Erythroblast (primary cell): Measurements from ENCODE around the gene TIAM1.
A peak's percentile ranks its signal among the peaks of the same experiment; 100 is the strongest.

Experiments used
- DNase-seq, 2 experiments: peaks; one replicate each; lab custom pipeline; 2025; lab: John Stamatoyannopoulos, UW
- GATA1 ChIP-seq: IDR thresholded peaks from 2 replicates; pipeline ENCODE4 v1.6.1; 2011; ENCODE audit warnings: low read depth, mild to moderate bottlenecking, control low read depth, low read length, moderate library complexity
- POLR2A ChIP-seq: IDR thresholded peaks from 2 replicates; pipeline ENCODE4 v1.6.1; 2011; ENCODE audit warnings: mild to moderate bottlenecking, low read length

TIAM1 gene

DNA sequence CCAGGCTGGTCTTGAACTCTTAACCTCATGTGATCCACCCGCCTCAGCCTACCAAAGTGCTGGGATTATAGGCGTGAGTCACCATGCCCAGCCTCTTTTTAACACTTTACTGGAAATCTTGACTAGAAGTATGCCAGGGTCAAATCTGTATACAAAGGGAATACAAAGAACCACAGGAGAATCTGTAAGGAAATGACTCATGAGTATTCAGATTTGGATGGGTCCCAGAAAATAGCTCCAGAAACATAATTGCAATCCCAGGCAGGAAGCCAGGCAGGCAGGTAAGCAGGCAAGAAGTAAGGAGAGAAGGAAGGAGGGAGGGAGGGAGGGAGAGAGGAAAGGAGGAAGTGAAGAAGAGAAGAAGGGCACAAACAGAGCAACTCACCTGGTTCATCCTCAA lies 22.8 kb upstream of the TIAM1 start:
- no peak for DNase-seq
- TF ChIP-seq GATA1 = no peak

DNA sequence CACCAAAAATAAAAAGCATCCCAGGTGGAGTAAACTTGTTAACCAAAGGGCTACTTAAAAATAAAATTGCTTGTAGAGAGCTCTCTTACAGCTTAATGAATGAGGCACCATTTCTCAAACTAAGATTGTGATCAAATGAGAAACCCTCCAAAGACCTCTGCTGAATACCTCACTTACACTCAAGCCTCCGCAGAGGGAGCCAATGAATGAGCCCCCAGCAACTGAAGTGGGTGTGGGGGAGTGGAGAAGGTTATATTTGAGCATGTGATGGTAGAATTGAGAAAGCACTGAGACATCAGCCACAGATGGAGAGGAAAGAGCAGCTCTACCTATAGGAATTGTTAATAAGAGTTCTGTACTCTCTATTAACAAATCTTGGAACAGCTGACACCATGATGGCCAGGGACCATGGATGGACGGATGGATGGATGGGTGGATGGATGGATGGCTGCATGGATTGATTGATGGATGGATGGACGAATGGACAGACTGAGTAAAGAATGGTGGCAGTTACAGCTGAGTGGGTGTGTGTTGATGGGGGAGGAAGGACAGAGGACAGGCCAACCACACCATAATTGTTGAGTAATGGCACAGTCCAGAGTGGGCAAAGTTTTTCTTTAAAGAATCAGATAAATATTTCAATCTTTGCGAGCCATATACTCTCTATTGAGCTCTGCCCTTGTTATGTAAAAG lies 20.3 kb upstream of the TIAM1 start:
- no peak for TF ChIP-seq GATA1
- no peak for TF ChIP-seq POLR2A
- DNase-seq = no peak

DNA sequence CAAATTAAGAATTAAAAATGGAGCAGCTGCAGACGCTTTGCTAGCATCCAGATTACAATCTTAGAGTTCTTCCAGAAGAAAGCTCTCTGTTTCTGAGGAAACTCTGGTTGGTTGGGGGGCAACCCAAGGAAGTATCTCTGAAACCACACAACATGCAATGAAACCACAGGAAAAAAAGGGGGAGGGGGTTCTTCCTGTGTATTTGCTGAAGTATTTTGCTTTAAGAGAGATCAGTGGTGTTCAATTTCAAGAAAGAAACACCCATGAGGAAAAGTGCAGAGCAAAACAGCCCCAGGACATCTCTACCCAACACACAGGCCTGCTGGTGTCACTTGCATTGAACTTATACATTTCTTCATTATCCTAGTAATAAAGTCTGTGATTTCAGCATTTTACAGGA lies 19.7 kb upstream of the TIAM1 start:
- TF ChIP-seq POLR2A (no peak), GATA1 (no peak)
- no peak for DNase-seq

DNA sequence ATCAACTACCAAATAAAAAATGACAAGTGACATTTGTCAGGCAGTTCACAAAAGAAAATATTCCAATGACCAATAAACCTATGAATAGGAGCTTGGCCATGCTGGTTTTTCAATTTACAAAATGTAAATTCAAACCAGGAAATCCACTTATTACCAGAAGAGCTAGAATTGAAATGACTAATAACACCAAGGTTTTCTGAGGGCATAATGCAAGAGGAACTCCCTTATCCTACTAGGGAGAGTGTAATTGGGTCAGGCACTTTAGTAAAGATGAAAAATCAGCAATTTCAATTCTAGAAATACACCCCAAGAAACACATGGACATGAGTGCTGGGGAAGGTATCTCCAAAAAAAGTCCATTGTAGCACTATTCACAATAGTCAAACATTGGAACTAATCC lies 16.7 kb upstream of the TIAM1 start:
- TF ChIP-seq POLR2A (no peak), GATA1 (no peak)
- no peak for DNase-seq

DNA sequence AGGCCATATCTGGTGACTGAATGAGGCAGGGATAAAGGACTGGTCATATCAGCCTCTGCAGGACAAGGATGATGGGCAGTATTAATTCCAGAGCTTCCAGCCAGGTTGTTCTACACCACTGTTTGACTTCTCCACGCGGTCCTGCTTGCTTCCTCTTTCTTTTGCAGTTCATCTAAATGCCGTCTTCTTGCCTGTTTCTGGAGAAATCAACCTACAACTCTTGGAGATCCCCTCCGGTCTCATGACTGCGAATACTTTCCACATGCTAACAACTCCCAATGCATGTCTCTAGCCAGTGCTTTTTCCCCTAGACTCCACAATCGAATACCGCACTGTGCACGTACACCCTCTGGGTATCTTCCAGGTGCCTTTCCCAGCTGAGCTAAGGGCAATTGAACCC lies 14.1 kb upstream of the TIAM1 start:
- TF ChIP-seq GATA1 (no peak), POLR2A (no peak)
- no peak for DNase-seq

DNA sequence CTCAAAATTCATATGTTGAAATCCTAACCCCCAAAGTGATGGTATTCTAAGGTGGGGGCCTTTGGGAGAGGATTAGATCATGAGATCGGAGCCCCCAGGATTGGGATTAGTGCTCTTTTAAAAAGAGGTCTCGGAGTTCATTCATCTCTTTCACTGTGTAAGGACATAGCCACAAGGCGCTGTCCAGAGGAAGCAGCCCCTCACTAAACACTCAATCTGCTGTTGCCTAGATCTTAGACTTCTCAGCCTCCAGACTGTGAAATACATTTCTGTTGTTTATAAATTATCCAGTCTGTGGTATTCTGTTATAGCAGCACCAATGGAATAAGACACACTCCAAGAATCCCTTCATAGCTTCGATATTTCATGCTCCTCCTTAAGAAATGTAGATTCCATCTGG lies 12.4 kb upstream of the TIAM1 start:
- DNase-seq = no peak
- no peak for TF ChIP-seq POLR2A
- TF ChIP-seq GATA1 = no peak

DNA sequence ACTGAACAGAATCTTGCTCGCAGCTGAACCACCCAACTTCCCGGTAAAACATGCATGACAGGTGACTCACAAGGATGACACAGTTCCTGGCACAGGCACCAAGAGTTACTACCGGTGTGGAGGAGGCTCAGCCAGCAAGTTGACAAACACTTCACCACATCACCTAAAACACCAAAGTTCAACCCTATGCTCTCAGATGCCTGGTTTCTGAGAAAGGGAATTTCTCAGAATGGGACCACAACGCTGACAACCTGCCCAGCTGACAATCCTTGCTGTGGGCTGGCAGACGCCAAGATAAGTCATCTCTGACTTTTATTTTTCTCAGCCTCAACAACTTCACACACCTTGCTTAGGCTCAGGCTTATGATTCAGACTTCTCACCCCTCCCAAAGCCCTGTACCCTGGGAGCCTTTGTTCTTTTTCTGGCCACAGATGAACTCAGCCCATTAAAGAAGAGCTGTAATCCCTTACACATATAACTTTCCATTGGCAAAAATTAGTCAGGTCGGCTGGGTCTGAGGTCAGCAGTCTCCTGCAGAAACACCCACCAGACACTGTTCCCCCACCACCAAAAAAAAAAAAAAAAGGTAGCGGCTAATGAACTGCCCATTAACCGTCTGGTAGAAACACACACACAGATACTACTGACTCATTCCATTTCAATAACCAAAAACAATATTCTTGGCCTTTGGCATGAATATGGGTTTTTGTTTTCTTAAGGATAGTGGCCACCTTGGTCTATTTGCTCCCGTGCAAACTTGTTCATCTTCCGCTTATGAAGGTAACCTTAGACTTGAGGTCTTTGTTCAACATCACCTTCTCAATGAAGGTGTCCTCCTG lies 10.8 kb upstream of the TIAM1 start:
- TF ChIP-seq POLR2A = no peak
- no peak for TF ChIP-seq GATA1

DNA sequence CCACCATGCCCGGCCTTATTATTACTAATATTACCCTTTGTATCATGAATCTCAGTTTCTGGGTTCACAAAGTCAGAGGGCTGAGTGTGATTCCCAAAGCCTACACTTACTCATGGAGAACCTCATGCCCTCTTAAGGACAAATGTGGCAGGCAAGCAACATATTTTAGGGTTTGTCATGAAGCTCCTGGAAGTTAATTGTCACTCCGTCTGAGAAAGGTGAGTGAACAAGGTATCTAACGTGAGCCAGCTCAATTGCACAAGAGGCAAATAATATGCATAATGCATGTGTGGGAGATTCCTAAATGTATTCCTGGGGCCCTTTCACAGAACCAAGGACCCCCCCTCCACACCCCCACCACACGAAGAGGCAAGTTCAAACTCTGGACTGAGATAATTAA lies 10.1 kb upstream of the TIAM1 start:
- TF ChIP-seq POLR2A = no peak
- no peak for TF ChIP-seq GATA1
- no peak for DNase-seq

More for the DNA sequence above, 10.8 kb upstream of the TIAM1 start:
- peak in 1 of 2 experiments; percentile 7 for DNase-seq

DNA sequence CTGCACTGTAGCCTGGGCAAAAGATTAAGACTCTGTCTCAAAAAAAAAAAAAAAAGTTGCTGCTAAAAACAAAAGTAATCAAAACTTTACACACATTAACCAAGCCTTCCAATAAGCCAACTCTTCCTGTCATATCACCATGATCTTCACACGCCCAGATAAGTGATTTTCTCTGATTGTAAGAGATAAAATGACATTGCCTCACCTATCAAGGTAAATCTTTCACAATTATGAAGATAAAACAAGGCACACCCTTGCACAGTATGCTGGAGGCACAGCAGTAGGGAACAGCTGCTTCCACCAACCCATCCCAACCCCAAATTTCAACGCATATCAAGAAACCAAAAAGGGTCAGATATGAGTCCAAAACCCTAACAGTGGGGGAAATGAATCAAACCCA lies 8.8 kb upstream of the TIAM1 start:
- DNase-seq = no peak

DNA sequence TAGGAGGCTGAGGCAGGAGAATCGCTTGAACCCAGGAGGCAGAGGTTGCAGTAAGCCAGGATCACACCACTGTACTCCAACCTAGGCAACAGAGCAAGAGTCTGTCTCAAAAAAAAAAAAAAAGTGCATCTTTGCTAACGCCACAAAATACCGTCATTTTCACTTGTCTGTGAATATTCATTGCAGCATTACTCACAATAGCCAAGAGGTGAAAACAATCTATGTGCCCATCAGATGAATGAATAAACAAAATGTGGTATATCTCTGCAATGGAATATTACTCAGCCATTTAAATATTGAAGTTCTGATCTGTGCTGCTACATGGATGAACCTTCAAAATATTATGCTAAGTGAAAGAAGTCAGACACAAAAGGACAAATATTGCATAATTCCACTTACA lies 7.9 kb upstream of the TIAM1 start:
- no peak for TF ChIP-seq POLR2A
- no peak for TF ChIP-seq GATA1
- no peak for DNase-seq

More for the DNA sequence above, 8.8 kb upstream of the TIAM1 start:
- TF ChIP-seq GATA1 (no peak), POLR2A (no peak)

DNA sequence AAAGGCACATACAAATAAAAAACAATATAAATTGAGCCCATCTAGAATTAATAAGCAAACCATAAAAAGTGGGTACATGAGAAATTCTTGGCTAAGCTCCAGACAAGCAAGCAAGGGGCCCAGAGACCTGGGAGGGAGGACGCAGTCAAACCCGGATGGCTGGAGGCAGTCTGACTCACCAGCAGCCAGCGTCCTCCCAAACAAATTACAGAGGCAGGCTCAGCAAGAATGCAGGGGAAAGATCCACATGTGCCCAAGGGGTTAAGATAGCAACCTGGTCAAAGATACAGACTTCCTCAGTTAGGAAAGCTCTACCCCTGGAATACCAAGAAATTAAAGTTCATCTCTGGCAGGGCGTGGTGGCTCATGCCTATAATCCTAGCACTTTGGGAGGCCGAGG lies 7.4 kb upstream of the TIAM1 start:
- TF ChIP-seq GATA1 = no peak
- TF ChIP-seq POLR2A = no peak
- DNase-seq = no peak

DNA sequence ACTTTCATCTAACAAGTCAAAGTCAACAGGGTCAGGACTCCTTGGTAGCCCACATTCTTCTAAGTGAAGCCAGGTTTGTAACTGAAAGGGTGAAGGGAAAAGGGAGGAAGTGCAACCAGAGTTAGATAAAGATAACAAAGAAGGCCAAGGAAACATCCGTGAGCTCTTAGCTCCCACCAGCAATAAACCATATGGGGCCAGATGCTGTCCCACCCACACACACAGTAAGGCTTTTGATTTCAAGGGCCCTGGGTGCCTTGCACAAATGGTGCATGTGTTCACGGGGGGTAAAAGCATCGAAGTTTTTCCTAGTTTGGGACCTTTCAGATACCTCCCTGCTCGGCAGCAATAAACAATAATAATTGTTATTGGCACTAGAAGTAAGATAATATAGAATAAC lies 5.1 kb upstream of the TIAM1 start:
- TF ChIP-seq GATA1 (no peak), POLR2A (no peak)
- DNase-seq = no peak

DNA sequence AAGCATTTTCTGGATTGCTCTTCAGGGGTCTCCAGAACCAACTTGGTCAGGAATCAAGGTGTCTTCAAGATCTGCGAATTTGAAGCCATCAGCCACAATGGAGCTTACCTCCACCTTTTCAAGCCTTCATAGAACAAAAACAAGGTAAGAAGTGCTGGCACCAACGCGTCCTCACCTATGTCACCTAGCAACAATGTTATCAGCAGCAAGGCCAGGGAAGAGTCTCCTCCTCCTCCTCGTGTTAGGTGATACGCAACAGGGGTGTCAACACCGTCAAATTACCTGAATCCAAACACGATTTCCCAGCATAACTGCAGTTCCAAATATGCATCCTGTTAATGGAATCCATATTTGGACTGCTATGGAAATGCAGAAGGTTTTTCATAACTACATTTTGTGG lies 4.1 kb upstream of the TIAM1 start:
- DNase-seq = no peak
- no peak for TF ChIP-seq POLR2A
- TF ChIP-seq GATA1 = no peak

DNA sequence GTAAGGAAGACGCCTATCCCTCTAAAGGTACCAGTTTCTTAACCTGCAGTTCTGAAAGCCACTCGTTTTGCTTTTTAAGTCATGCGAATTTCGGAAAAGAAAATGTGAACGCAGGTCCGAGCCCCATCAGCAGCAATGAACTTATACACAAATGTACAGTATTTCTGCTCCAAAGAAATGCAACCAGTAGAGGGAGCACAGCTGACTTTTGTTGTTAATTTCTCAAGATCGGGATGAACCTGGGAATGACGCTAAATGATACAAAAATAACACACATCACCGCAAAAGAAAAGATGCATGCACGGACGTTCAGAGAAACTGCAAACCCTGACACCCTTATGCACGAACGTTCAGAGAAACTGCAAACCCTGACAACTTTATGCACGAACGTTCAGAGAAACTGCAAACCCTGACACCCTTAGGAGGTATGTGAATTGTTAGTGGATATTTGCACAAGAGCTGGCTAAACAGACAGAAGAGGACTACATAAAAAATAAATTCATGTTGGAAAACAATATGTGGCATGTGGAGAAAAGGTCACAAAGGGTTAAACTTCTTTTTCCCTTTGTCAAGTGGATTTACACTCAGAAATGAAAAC lies 3.5 kb upstream of the TIAM1 start:
- no peak for DNase-seq
- TF ChIP-seq GATA1 = no peak
- TF ChIP-seq POLR2A = no peak
